Smooth muscle cell of trachea (primary cell): Measurements from ENCODE around the gene SMR3B. TPM values are rescaled to one million over a fixed set of nuclear protein-coding genes. Genes with fewer than 3 reads are reported as not detected.

Experiments used
- total RNA-seq: library from RNA; depleted of rRNA; stranded (reverse); fragments of >200 nt; gene quantifications from 2 replicates; pipeline ENCODE4 v1.2.1, GENCODE V29; 2014

The SMR3B gene
- total RNA-seq, result not detected in 2 replicates

DNA sequence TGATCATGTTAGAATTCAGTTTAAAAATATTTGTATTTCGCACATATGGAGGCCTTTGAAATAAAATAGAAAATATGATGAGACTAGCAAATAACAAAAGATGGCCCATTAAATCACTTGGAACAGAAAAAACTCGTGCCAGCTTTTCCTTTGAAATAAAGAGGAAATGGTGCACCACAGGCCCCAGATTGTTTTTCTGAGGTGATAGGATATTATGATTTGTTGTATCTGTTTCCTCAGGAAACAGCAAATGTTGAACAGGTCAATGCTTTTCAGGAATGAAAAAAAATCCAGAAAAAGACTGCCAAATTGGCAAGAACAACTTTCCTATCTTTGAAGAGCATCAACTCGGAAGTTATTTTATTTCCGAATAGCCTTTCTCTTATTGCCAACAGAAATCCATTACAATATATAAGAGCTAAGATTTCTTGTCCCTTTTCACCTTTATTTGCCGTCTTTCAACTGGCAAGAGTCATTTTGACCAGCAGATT lies at the start of gene SMR3B:
Gene SMR3B, plus strand, starts transcription at position 441 of the 491 bp plus-strand sequence. CDS start 1,380 bp downstream, outside the sequence.

GRCh38 chr4:70334681-70335080 lies 48.2 kb upstream of the SMR3B start, which contains the start of gene CABS1:
CABS1 (plus strand) TSS chr4:70334981; CDS start chr4:70335040, 59 bp downstream.

GRCh38 chr4:70360460-70360859 lies 22.5 kb upstream of the SMR3B start, which contains the start of gene SMR3A:
SMR3A (plus strand) TSS chr4:70360760; CDS start chr4:70362116, 1,356 bp downstream.

GRCh38 chr4:70397580-70397979 lies 14.6 kb downstream of the SMR3B start, which contains the start of gene OPRPN:
OPRPN (plus strand) TSS chr4:70397940; CDS start chr4:70399286, 1,346 bp downstream.

Other genes starting within 250 kb of the SMR3B start
- not detected in 2 replicates for gene PRR27, start 228.9 kb upstream of the SMR3B start, total RNA-seq
- not detected in 2 replicates for gene ODAM, start 187.4 kb upstream of the SMR3B start, total RNA-seq
- not detected in 2 replicates for gene FDCSP, start 157.0 kb upstream of the SMR3B start, total RNA-seq
- not detected in 2 replicates for gene CSN3, start 140.5 kb upstream of the SMR3B start, total RNA-seq
- not detected in 2 replicates for gene CABS1, start 48.1 kb upstream of the SMR3B start, total RNA-seq
- gene SMR3A, start 22.4 kb upstream of the SMR3B start, total RNA-seq, result not detected in 2 replicates
- gene OPRPN, start 14.8 kb downstream of the SMR3B start, total RNA-seq, result not detected in 2 replicates
- gene MUC7, start 89.1 kb downstream of the SMR3B start, total RNA-seq, result not detected in 2 replicates
- gene AMTN, start 135.4 kb downstream of the SMR3B start, total RNA-seq, result not detected in 2 replicates
- not detected in 2 replicates for gene AMBN, start 209.1 kb downstream of the SMR3B start, total RNA-seq
- gene ENAM, start 245.6 kb downstream of the SMR3B start, total RNA-seq, result 0.17 and 0.44 TPM in 2 replicates